NOMO-1 treated with dmso at 0.1 percent for 144 hours (cell line): Measurements from ENCODE around the gene PISD.
"Not testable (repeated sequence)": the region's sequence is repeated elsewhere in the genome, so short reads cannot be mapped to it uniquely, and the experiment has no call there.

Source experiments
- DNase-seq: peaks from one replicate; lab custom pipeline; 2025; ENCODE audit not compliant: unreplicated experiment; lab: John Stamatoyannopoulos, UW

The PISD gene

DNA sequence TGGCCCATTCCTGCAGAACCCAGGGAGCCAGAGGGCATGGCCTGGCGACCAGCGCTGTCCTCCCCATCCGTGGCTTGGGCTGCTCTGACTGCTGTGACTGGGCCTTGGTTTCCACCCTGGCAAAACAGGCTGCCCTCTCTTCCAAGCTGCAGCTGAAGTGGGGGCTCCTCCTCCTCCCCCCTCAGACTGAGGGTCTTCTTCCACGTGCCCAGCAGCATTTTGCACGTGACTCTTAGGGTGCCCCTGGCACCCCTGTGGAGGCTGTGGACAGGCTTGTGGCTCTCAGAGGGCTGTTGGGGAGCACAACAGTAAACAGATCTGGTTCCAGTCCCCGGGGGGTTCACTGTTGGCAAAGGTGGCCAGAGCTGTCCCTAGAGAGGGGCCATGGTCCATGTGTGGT is 51.4 kb downstream of the PISD start:
- no peak for DNase-seq

DNA sequence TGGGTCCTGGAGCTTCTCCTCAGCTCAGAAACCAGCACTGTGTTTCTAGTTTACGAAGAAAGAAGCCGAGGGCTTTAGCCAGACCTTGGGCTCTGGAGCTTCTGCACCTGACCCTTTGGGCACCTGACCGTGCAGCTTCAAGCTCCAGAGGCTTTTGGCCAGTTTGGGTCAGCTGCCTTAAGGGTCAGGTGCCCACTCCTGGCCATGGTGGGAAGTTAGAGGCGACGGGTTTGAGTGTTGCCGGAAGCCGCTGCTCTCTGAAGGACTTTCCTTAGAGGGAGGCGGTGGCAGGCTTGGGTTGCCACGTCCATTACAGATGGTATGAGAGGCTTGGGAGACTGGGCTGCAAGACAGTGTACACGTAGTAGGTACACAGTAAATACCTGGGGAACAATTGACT is 52.3 kb downstream of the PISD start:
- no peak for DNase-seq

DNA sequence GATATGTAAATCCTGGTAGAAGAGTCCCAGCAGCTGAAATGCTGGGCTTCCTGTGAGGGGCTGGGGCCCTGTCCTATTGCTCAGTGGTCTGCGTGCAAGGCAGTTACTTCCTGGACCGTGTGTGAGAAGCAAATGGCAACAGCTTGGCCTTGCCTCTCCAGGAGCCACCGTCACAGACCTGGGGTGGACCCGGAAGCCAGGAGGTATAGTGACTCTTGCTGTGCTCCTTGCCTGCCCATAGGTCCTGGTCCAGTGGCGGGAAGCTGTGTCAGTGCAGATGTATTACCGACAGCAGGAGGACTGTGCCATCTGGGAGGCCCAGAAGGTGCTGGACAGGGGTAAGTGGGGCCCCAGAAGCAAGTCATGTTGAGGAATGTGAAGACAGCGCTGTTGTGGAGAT is 54.3 kb downstream of the PISD start:
- no peak for DNase-seq

DNA sequence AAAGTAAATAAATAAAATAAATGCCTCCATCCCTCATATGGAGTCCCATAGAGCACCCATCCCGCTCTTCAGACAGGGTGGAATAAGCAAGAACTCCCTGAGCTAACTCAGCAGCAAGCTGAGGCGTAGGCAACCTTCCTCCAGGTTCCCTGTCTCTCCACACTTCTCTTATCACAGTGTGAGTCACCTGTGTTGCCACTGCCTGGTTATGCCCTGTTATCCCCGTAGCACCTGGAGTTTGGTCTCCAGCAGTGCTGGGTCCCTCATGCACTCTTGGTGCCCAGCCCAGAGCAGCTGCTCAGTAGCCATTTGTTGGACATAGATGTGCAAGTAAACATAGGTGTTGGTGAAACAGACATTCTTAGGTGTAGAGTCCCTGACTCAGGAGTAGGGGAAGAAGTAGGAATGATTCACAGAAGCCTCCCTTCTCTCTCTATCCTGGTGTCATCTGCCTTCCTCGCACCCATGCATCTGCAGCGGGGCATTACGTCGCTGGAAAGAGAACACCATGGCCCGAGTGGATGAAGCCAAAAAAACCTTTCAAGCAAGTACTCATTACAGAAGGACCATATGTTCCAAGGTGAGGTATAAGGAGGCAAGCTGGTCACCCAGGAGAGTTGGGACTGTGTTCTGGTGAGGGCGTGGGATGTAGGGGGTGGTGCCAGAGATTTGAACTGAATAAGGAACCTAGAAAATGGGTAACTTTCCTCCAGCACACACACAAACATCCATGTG is 56.0 kb downstream of the PISD start:
- DNase-seq, result no peak

DNA sequence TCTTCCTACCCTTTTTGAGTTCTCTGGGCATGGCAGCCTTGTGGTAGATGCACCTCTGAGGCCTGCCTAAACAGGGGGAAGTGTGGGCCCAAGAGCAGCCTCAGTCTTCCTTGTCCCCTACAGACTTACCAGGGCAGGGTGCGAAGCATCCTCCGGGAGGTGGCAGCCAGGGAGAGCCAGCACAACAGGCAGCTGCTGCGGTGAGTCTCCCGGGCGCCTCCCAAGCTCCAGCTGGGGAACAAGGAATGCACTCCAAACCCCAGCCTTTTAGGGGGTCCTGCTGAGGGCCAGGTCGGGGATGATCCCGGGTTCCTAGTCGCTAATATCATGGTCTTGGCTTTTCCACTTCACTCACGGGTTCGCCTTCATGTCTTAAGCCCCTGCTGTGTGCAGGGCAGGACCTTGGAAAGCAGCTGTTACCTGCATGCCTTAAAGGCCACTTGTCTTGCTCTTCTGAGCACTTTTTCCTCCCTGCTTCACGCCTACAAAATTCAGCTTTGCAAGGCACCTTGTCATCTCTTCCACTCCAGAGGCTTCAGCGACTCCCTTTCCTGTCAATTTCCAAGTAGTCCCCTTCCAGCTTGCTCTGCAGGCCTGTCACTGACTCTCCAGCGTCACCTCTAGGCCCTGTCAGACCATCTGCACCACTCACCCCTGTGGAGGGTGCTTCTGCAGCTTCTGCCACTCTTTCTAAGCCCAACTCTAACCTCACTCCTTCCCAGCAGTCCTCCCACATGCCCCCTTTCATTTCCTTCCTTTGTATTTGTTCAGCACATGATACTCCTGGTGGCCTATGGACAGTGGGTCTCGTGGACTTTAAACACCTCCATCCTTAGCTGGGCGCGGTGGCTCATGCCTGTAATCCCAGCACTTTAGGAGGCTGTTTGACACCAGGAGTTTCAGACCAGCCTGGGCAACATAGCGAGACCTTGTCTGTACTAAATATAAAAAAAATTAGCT is 57.0 kb downstream of the PISD start:
- DNase-seq, result no peak

DNA sequence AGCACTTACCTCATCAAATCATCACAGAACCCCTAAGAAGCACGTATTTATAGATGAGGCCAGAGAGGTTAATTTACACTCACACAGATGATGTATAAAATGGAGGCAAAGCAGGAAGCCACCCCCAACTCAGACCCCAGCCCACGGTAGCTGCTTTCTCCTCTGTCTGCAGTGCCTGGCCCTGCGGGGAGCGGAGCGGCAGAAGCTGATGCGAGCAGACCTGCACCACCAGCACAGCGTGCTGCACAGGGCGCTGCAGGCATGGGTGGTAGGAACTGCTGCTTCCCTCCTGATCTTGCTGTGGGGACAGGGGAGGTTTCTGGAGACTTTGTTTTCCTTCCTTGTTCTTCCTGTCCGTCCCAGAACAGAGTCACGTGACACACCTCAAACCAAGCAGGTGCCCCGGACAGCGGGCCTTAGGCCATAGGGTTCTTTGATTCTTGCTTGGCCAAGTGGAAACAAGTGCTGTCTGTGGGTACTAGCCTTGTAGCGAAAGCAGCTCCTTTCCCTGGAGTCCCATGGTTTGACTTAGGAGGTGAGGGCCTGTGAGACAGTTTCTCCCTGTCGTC is 57.8 kb downstream of the PISD start:
- no peak for DNase-seq

DNA sequence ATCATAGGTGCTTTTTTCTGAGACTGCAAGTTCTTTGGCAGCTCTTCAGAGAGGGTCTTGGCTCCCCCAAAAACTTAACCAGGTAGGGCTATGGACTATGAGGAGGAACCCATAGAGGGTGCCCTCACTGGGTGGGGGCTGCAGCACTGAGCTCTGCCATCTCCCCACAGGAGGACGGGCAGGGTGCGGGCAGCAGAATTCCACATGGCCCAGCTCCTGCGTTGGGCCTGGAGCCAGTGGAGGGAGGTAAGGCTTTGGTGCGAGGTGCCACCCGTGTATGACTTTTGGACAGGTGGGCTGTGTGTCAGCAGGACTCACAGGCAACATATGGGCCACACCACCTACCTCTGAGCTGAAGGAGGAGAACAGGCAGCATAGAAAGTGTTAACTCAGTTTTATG is 58.4 kb downstream of the PISD start:
- no peak for DNase-seq

DNA sequence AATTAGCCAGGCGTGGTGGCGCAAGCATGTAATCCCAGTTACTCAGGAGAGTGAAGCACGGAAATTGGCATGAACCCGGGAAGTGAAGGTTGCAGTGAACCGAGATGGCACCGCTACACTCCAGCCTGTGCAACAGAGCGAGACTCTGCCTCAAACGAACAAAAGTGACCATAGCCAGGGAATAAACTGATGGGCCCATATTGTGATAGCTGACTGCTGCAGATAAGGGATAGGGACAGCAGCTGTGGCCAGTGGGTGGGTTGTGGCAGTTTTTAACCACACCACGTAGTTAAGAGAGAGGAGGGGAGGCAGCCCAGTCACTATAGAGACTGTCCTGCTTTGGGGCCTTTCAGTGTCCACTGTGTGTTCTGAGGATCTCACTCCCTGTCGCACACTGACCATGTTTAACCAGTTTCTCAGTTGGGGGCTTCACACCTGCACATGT is 58.9 kb downstream of the PISD start:
- DNase-seq, result no peak

DNA sequence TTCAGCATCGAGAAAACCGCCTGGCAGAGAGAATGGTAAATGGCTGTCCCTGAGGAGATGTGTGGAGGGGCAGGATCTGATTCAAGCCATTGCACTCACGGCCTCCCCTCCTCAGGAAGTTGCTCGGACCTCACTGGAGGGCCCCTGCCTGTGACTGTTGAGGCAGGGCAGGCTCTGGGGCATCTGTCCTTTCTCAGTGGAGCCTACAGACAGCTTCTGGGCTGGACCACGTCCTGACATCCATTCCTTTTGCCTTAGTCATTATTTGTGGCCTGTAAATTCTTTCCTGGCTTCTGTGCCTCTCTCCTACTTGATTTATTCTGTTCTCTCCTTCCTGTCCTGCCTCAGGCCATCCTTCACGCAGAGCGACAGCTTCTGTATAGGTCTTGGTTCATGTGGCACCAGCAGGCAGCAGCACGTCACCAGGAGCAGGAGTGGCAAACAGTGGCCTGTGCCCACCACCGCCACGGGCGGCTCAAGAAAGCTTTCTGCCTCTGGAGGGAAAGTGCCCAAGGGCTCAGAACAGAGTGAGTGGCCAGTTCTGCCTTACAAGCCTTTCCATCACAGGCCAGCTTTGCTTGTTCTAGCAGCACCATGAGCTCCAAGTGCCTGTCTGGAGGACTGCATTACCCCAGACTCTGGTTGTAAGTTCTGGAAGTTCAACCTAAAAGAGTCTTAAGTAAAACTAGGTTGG is 59.6 kb downstream of the PISD start:
- no peak for DNase-seq

DNA sequence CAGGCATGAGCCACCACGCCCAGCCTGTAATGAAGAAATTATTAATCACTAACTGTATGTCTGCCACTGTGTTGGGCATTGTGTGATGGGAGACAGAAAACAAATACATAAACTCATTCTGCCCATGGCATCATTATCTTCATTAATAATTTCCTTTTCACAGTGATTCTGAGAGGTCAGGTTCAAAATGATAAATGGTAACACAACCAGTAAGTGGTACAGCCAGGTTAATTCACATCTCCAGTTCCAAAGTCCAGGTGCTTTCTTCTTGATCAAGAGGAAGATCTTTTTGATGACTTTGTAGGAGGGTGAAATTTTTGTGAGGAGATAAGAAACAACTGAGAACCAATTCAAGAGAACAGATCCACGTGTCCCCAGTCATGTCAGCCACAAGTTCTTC is 66.7 kb downstream of the PISD start:
- no peak for DNase-seq

DNA sequence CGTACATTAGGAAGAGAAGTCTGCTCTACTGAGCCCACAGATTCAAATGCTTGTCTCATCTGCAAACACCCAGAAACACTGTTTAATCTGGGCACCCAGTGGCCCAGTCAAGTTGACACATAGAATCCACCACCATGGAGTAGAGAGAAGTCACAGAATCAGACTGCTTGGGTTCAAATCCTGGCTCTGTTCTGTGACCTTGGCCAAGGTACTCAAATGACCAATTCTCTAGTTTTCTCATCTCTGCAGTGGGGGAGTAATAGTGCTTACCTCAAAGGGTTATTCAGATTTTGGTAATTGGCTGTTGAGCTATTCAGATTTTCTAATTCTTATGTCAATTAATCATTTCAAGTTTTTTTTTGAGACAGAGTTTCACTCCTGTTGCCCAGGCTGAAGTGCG is 71.9 kb downstream of the PISD start:
- DNase-seq, result not testable (repeated sequence)

DNA sequence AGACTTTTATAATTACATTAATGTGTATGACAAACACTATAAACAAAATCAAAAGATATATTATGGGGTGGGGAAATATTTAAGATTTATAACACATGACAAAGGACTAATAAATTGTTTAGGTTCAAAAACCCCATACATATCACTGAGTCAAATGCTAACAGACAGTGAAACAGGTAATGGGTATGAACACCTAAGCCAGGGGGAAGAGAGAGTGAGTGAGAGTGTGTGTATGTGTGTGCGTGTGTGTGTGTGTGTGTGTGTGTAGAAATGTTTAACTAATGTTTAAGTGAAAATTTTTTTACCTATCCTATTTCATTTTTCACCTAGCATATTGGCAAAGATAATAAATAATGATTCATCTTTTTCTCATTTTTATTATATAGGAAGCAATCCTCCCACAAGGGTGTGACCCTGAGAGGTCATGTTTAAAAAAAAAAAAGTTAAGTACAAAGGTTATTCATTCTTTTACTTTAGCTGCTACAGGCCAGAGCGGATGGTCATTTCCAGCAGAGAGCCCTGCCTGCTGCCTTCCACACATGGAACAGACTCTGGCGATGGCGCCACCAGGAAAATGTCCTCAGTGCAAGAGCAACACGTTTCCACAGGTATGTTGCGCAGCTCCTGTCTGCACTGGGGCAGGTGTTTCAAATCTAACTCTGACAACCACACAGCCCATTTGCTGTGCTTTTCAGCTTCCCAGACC is 72.9 kb downstream of the PISD start:
- DNase-seq, result no peak

DNA sequence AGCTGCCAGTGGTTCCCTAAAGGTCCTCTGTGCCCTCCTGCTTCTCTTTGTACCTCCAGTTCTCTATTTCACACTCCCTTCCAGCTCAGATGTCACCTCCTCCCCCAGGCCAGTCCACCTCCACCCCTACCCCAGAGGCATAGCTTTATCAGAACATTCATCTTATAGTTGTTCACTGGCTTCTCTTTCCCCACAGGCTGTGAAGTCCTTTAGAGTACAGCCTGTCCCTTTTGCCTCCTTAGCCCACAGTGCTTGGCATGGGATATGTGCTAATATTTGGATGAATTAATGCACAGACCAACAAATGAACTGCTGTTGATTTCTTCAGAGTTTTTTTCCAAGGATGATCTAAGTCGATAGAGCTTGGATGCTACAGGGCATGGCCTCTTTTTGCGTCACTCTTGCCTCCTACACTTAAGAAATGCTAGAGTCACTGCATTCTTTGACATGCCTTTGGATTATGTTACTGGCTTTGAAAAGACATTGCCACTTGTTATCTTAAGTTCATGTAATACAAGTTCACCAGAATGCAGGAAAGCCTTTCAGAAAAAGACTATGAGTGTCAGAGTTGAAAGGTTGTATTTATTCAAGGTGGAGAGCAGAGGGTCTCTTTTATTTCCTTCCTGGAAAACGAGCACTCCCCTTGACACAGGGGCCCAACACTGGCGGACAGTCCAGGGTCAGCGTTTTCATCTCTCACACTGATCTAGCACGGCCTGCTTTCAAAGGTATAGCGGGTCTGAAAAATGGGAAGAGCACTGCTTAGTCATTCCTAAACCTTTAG is 75.7 kb downstream of the PISD start:
- DNase-seq, result no peak

DNA sequence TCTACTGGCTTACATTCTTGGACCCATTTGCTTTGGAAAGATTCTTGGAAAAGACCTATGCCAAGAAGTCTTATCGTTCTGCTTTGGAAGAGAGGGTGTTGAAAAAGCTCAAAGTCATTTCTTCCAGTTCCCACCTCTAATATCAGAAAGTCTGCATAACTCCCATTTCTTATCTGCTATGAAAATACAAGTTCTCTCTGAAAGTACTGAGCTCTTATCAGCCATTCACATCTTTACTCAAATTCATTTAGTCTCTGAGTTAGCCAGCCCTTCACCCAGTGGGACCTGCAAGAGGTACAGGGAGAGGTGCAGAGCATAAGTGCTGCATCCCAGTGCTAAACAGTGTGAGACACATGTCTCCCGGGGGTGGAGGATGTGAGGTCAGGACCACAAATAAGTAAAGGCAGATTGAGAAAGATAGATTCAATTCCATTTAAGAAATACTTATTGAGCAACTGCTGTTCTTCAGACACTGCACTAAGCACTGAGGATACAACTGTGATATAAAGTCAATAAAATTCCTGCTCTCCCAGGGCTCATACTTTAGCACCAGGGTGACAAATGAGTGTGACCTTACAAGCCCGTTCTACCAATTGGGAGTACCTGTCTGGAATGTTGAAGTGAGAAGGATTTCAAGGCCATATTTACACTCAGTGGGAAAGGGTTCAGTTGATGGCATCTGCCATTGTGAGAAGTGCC is 76.7 kb downstream of the PISD start:
- DNase-seq, result no peak

DNA sequence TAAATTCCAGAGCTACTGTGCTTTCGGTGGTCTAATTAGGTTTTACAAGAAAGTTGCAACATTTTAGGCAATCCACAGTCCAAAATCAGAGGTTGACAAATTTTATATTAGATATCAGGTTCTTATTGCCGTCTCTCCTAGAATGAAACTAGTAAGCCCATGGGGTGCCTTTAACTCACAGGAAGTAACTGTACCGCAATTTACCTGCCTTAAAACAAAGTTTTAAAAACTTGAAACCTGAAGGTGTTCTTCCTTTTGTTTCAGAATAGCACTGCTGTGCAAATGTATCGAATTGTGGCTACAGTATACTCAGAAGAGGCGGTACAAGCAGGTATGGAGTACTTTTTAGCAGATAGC is 77.2 kb downstream of the PISD start:
- no peak for DNase-seq

DNA sequence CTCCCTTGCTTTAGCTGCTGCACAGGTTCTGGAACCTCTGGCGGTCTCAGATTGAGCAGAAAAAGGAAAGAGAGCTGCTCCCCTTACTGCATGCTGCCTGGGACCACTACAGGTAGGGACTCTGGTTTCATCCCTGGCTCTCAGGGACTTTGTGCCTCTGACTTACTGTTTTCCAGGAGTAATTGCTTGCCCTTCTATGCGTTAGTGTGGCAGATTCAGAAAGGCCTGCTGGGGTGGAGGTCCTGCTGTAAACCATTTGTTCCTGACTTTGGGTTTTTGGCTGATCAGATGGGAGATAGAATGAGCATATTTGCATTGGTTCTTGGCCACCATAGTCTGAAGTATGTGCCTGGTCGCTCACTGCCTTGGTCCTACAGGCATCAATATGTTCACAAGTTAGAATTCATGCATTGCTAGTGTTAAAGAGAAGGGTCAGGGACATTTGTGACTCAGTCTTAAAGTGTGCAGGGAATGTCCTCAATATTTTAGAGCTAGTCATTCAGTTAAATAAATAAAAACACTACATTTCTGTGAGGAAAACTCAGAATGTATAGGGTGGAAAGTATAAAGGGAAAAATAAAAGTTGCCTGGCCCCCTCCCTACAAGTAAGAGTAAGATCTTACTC is 78.0 kb downstream of the PISD start:
- DNase-seq, result no peak

DNA sequence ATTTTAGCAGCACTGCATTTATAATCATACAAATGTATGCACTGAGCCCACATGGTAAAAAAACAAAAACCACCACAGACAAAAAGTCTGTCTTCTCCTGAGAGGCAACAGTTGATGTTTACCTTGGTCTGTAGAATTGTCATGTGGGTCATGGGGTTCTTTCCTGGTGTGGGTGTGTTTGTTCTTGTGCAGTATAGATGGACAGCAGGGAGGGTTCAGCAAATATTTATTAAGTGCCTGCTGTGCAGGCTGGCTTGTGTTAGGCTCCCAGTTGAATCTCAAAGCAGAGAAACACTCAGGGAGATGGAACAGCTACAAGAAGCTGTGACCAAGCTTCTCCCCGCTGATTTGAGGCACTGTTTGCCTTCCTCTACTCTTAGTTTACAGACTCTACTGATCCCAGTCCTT is 82.2 kb downstream of the PISD start:
- no peak for DNase-seq

DNA sequence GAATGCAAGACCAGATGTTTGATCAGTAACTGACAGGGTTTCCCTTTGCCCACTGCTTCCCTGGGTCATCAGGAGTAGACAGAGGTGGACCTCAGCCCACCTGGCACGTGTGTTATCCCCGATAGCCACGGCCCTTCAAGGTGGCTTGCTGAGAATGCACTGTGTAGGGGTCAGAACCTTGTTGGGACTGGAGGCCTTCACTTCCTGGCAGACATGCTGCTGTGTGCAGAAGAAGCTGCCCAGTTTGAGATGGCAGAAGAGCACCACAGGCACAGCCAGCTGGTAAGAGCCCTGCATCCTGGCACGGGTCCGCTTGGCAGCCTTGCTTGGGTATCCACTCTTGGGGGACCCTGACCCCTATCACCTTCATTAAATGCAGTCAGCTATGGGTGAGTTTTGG is 83.8 kb downstream of the PISD start:
- no peak for DNase-seq

DNA sequence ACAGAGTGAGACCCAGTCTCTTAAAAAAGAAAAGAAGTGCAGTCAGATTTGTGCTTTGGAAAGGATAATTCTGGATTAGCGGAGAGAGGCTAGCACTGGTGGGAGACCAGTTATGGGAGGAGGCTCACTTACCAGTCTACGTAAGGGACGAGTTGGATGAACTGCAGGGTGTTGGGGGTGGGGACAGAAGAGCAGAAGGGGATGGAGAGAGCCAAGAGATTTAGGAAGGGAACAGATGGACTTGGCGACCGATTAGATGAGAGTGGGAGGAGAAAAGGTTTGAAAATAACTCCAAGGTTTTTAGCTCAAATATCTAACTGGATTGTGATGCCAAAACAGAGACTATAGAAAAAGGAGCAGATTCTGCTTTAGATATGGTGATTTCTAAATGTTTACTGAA is 84.3 kb downstream of the PISD start:
- DNase-seq, result no peak
